ENCODE data around the gene P2RX6.

The P2RX6 gene

GRCh38 chr22:21015466-21016006 is 571 bp downstream of the P2RX6 start:
- DNase-seq = no peak

- DNase-seq = no peak
Observed at GRCh38 chr22:21016644-21017420, 1.9 kb downstream of the P2RX6 start.

GRCh38 chr22:21018314-21018713 is 3.3 kb downstream of the P2RX6 start:
- no peak for DNase-seq

- DNase-seq = no peak
Observed at GRCh38 chr22:21020802-21021429, 6.0 kb downstream of the P2RX6 start.

- DNase-seq = no peak
Observed at GRCh38 chr22:21022507-21022906, 7.5 kb downstream of the P2RX6 start.

GRCh38 chr22:21022955-21023614 is 8.1 kb downstream of the P2RX6 start:
- DNase-seq = no peak

GRCh38 chr22:21025266-21025665 is 10.3 kb downstream of the P2RX6 start:
- no peak for DNase-seq

GRCh38 chr22:21025763-21026755 is 11.1 kb downstream of the P2RX6 start:
- no peak for DNase-seq

- no peak for DNase-seq
Observed at GRCh38 chr22:21026783-21027692, 12.1 kb downstream of the P2RX6 start.

- no peak for DNase-seq
Observed at GRCh38 chr22:21028277-21029251, 13.6 kb downstream of the P2RX6 start.

- DNase-seq = no peak
Observed at GRCh38 chr22:21029486-21030025, 14.6 kb downstream of the P2RX6 start.

- DNase-seq = no peak
Observed at GRCh38 chr22:21030032-21030431, 15.1 kb downstream of the P2RX6 start.

- no peak for DNase-seq
Observed at GRCh38 chr22:21030621-21031544, 15.9 kb downstream of the P2RX6 start.

GRCh38 chr22:21031545-21032036 is 16.6 kb downstream of the P2RX6 start:
- no peak for DNase-seq

- DNase-seq = no peak
Observed at GRCh38 chr22:21032037-21032867, 17.3 kb downstream of the P2RX6 start, which contains the start of gene SLC7A4. Gene SLC7A4 (minus strand): TSS chr22:21032561. CDS start chr22:21031812, 749 bp downstream.

- no peak for DNase-seq
Observed at GRCh38 chr22:21032868-21033688, 18.1 kb downstream of the P2RX6 start.

All from NCI-H510A (cell line).